Peyer's patch (tissue), 4 donors: ENCODE results near the gene KIF6. TPM values are rescaled to one million over a fixed set of nuclear protein-coding genes. Genes with fewer than 3 reads are reported as not detected.
"Not testable (repeated sequence)": the region's sequence is repeated elsewhere in the genome, so short reads cannot be mapped to it uniquely, and the experiment has no call there.

Experiments used
- DNase-seq, 3 donors: peaks; one replicate each; pipeline ENCODE4 v3.0.0-alpha.2; 2017 to 2019
- H3K27ac ChIP-seq, 4 donors: fragments of 200-600 bp; sonication (generic); one replicate each; pipeline ENCODE4 v1.5.1; 2016 to 2019
- H3K27me3 ChIP-seq, 2 donors: fragments of 200-600 bp; sonication (generic); one replicate each; pipeline ENCODE4 v1.5.1; 2019
- H3K36me3 ChIP-seq, 3 donors: fragments of 200-600 bp; sonication (generic); one replicate each; pipeline ENCODE4 v1.5.1; 2016 to 2019
- H3K4me1 ChIP-seq, 4 donors: fragments of 200-600 bp; sonication (generic); one replicate each; pipeline ENCODE4 v1.5.1; 2016 to 2019
- H3K4me3 ChIP-seq, 4 donors: fragments of 200-600 bp; sonication (generic); 1 replicate in 3 of 4; 2 replicates in 1 of 4; pipeline ENCODE4 v1.5.1; 2016 to 2019; ENCODE audit warnings: mild to moderate bottlenecking in 1 of 4
- H3K9me3 ChIP-seq, 4 donors: fragments of 200-600 bp; sonication (generic); one replicate each; pipeline ENCODE4 v1.5.1; 2016 to 2019; ENCODE audit warnings: mild to moderate bottlenecking in 1 of 4
- CTCF ChIP-seq, 6 experiments: fragments of 450-650 bp in 4 of 6; fragments of 200-600 bp in 2 of 6; sonication (generic) in 1 of 6; IDR thresholded peaks; one replicate each; pipeline ENCODE4 v1.5.1; 2017 to 2019; ENCODE audit warnings: antibody characterized with exemption in 6 of 6, mild to moderate bottlenecking in 3 of 6, moderate library complexity in 1 of 6
- POLR2A ChIP-seq, 2 donors: fragments of 450-650 bp; IDR thresholded peaks; one replicate each; pipeline ENCODE4 v1.5.1; 2017; ENCODE audit warnings: antibody characterized with exemption in 2 of 2, mild to moderate bottlenecking in 2 of 2, moderate library complexity in 2 of 2
- total RNA-seq, 4 donors: library from RNA; depleted of rRNA; stranded (reverse); fragments of >200 nt; gene quantifications; one replicate each; pipeline ENCODE4 v1.1.0, GENCODE V29; 2016

Gene KIF6
- total RNA-seq, 4 donors from 2014 or later = 0.83 TPM; not detected in 3

DNA sequence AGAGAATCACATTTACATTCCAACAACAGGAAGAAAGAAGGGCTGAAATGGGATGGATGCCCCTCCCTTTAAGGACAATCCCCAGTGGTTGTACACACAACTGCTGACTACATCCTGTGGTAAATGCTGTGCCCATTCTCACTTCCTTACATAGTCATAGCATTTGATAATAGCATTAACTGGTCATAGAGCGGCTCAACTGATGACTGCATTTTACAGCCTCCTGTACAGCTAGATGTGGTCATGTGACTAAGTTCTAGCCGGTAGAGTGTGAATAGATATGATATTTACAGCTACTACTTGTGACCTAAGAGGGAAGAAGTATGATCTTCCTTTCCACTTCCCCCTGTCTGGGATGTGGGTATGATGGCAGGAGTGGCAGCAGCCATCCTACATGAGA, 435.7 kb downstream of the KIF6 start:
- H3K4me1 ChIP-seq = no peaks in the 10 kb centered on the region
- peak in 1 of 3 donors; percentile 62 for DNase-seq
- no peaks in the 10 kb centered on the region for H3K9me3 ChIP-seq
- TF ChIP-seq CTCF (IDR thresholded peaks at IDR 0.05) = peak in 1 of 6 experiments; percentile 19
- no peak for TF ChIP-seq POLR2A (IDR thresholded peaks at IDR 0.05)
- H3K4me3 ChIP-seq = no peak overlapping the region
- no peaks in the 10 kb centered on the region for H3K27me3 ChIP-seq
- no peaks in the 10 kb centered on the region for H3K36me3 ChIP-seq
- no peak overlapping the region for H3K27ac ChIP-seq

DNA sequence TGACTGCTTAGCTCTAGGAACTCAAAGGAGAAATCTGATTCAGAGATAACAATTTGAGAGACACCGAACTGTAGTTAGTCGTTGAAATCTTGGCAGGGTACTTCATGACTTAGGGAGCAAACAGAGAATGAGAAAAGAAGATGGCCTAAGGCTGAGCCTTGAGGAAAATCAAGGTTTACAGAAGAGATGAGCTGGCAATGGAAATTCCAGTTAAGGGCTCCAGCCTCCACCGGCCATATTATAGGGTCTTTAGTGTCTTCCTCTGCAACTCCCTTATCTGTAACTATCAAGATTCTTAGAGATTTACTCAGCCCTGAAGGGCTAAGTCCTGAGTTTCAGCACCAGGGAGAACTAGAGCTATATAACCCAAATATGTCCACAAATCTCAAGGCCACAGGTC, 437.6 kb downstream of the KIF6 start:
- no peak overlapping the region for H3K4me3 ChIP-seq
- no peaks in the 10 kb centered on the region for H3K36me3 ChIP-seq
- H3K4me1 ChIP-seq = peaks cover 0 to under 1% (median 0%) of the 10 kb centered on the region in 4 donors
- DNase-seq = no peak
- H3K9me3 ChIP-seq = no peaks in the 10 kb centered on the region
- H3K27me3 ChIP-seq = no peaks in the 10 kb centered on the region
- TF ChIP-seq CTCF (IDR thresholded peaks at IDR 0.05) = no peak
- no peak for TF ChIP-seq POLR2A (IDR thresholded peaks at IDR 0.05)
- no peak overlapping the region for H3K27ac ChIP-seq

GRCh38 chr6:39286596-39286995, 438.6 kb downstream of the KIF6 start:
- peaks cover 0 to 11% (median 1%) of the 10 kb centered on the region in 4 donors for H3K4me1 ChIP-seq
- not testable (repeated sequence) for DNase-seq, H3K27ac ChIP-seq, H3K27me3 ChIP-seq, H3K9me3 ChIP-seq, H3K36me3 ChIP-seq, H3K4me3 ChIP-seq

GRCh38 chr6:39282774-39283173, 442.4 kb downstream of the KIF6 start:
- TF ChIP-seq CTCF (IDR thresholded peaks at IDR 0.05) (no peak), POLR2A (IDR thresholded peaks at IDR 0.05) (no peak)
- H3K27ac ChIP-seq = peak overlapping the region in 1 of 4 donors; percentile 91
- H3K9me3 ChIP-seq = no peaks in the 10 kb centered on the region

GRCh38 chr6:39281312-39281980, 443.8 kb downstream of the KIF6 start:
- Histone ChIP-seq H3K36me3 (no peaks in the 10 kb centered on the region), H3K27ac (peak overlapping the region in 3 of 4 donors; percentile 78 to 91 (median 85)), H3K4me1 (peaks cover 0 to 25% (median 1%) of the 10 kb centered on the region in 4 donors), H3K4me3 (peak overlapping the region in 1 of 4 donors; percentile 4), H3K27me3 (no peaks in the 10 kb centered on the region), H3K9me3 (no peaks in the 10 kb centered on the region)
- TF ChIP-seq CTCF (IDR thresholded peaks at IDR 0.05) (no peak), POLR2A (IDR thresholded peaks at IDR 0.05) (peak; percentile 58 to 64)
- peak in 2 of 3 donors; percentile 80 to 84 for DNase-seq

More at GRCh38 chr6:39282774-39283173, 442.4 kb downstream of the KIF6 start:
- no peaks in the 10 kb centered on the region for H3K36me3 ChIP-seq
- H3K27me3 ChIP-seq = no peaks in the 10 kb centered on the region
- no peak overlapping the region for H3K4me3 ChIP-seq
- no peak for DNase-seq
- H3K4me1 ChIP-seq = peaks cover 0 to 16% (median 1%) of the 10 kb centered on the region in 4 donors

- H3K36me3 ChIP-seq = no peaks in the 10 kb centered on the region
- TF ChIP-seq CTCF (IDR thresholded peaks at IDR 0.05) = peak in 2 of 6 experiments; percentile 20
- peak; percentile 47 to 52 for TF ChIP-seq POLR2A (IDR thresholded peaks at IDR 0.05)
- no peak overlapping the region for H3K4me3 ChIP-seq
- peaks cover 0 to 25% (median 1%) of the 10 kb centered on the region in 4 donors for H3K4me1 ChIP-seq
- H3K9me3 ChIP-seq = no peaks in the 10 kb centered on the region
- H3K27me3 ChIP-seq = no peaks in the 10 kb centered on the region
- peak in 2 of 3 donors; percentile 84 for DNase-seq
- H3K27ac ChIP-seq = peak overlapping the region in 3 of 4 donors; percentile 78 to 91 (median 85)
Observed at GRCh38 chr6:39280247-39280731, 444.9 kb downstream of the KIF6 start.
